Body of pancreas (tissue), 4 donors: ENCODE data around the gene GABRA5.

Source experiments
- CTCF ChIP-seq, 7 experiments: fragments of 450-650 bp in 4 of 7; fragments of 200-600 bp in 3 of 7; sonication (generic) in 3 of 7; IDR thresholded peaks; one replicate each; pipeline ENCODE4 v1.5.1; 2016 to 2019; ENCODE audit warnings: antibody characterized with exemption in 7 of 7
- POLR2A ChIP-seq, 3 donors: fragments of 450-650 bp; IDR thresholded peaks; one replicate each; pipeline ENCODE4 v1.6.1; 2016; ENCODE audit warnings: antibody characterized with exemption in 3 of 3, mild to moderate bottlenecking in 2 of 3

- TF ChIP-seq POLR2A (IDR thresholded peaks at IDR 0.05) (no peak), CTCF (IDR thresholded peaks at IDR 0.05) (no peak)
Observed at GRCh38 chr15:26943866-26944265, 77.0 kb downstream of the GABRA5 start.
